Upper lobe of left lung (tissue), 4 donors: ENCODE data around the gene ZBTB45.

Experiments used
- EP300 ChIP-seq, 4 donors: sonication (generic); formaldehyde crosslinking; IDR thresholded peaks; one replicate each; pipeline ENCODE4 v1.5.1; 2017; ENCODE audit warnings: antibody characterized with exemption in 4 of 4, control low read depth in 2 of 4
- POLR2A ChIP-seq, 4 donors: fragments of 450-650 bp; IDR thresholded peaks; one replicate each; pipeline ENCODE4 v1.5.1; 2016 to 2017; ENCODE audit warnings: antibody characterized with exemption in 4 of 4, mild to moderate bottlenecking in 2 of 4
- TF ChIP-seq, protein P1 (sequence below), 6 experiments: fragments of 450-650 bp in 4 of 6; fragments of 200-600 bp in 2 of 6; sonication (generic) in 2 of 6; IDR thresholded peaks; one replicate each; pipeline ENCODE4 v1.5.1; 2016 to 2019; ENCODE audit warnings: antibody characterized with exemption in 6 of 6

- TF ChIP-seq, protein P1, sequence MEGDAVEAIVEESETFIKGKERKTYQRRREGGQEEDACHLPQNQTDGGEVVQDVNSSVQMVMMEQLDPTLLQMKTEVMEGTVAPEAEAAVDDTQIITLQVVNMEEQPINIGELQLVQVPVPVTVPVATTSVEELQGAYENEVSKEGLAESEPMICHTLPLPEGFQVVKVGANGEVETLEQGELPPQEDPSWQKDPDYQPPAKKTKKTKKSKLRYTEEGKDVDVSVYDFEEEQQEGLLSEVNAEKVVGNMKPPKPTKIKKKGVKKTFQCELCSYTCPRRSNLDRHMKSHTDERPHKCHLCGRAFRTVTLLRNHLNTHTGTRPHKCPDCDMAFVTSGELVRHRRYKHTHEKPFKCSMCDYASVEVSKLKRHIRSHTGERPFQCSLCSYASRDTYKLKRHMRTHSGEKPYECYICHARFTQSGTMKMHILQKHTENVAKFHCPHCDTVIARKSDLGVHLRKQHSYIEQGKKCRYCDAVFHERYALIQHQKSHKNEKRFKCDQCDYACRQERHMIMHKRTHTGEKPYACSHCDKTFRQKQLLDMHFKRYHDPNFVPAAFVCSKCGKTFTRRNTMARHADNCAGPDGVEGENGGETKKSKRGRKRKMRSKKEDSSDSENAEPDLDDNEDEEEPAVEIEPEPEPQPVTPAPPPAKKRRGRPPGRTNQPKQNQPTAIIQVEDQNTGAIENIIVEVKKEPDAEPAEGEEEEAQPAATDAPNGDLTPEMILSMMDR (IDR thresholded peaks at IDR 0.05), result no peak
- no peak for TF ChIP-seq EP300 (IDR thresholded peaks at IDR 0.05)
- TF ChIP-seq POLR2A (IDR thresholded peaks at IDR 0.05), result no peak
Observed at GRCh38 chr19:58557221-58558065, 37.8 kb upstream of the ZBTB45 start.
